Fibroblast of mammary gland (primary cell): ENCODE measurements around the gene NEK9.

Experiments used
- DNase-seq: peaks from one replicate; pipeline ENCODE4 v3.0.0-alpha.2; 2010; ENCODE audit warnings: low read depth
- H3K4me3 ChIP-seq: 2 replicates; pipeline ENCODE4 v1.5.1; 2011; ENCODE audit warnings: low read depth, mild to moderate bottlenecking, low read length, moderate library complexity; ENCODE audit not compliant: control insufficient read depth
- TF ChIP-seq, protein P1 (sequence below): conservative IDR thresholded peaks from 2 replicates; pipeline ENCODE4 v1.5.1; 2011; ENCODE audit warnings: low read depth, low read length, inconsistent platforms; ENCODE audit not compliant: control insufficient read depth, insufficient read depth

NEK9 gene

DNA sequence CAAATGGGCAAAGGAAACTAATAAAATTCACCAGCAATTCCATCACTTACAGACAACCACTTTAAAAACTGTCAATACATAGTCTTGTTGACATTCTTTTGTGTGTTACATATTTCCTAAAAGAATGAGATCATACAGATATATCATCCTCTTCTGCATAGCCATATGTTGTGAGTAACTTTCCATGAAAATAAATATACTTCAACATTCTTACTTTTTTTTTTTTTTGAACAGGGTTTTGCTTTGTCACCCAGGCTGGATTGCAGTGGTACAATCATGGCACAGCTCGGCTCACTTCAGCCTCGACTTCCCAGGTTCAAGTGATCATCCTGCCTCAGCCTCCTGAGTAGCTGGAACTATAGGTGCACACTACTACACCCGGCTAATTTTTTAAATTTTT lies 36.5 kb downstream of the NEK9 start:
- TF ChIP-seq, protein P1, sequence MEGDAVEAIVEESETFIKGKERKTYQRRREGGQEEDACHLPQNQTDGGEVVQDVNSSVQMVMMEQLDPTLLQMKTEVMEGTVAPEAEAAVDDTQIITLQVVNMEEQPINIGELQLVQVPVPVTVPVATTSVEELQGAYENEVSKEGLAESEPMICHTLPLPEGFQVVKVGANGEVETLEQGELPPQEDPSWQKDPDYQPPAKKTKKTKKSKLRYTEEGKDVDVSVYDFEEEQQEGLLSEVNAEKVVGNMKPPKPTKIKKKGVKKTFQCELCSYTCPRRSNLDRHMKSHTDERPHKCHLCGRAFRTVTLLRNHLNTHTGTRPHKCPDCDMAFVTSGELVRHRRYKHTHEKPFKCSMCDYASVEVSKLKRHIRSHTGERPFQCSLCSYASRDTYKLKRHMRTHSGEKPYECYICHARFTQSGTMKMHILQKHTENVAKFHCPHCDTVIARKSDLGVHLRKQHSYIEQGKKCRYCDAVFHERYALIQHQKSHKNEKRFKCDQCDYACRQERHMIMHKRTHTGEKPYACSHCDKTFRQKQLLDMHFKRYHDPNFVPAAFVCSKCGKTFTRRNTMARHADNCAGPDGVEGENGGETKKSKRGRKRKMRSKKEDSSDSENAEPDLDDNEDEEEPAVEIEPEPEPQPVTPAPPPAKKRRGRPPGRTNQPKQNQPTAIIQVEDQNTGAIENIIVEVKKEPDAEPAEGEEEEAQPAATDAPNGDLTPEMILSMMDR: no peak
- DNase-seq: no peak
- H3K4me3 ChIP-seq: no peak overlapping the region

DNA sequence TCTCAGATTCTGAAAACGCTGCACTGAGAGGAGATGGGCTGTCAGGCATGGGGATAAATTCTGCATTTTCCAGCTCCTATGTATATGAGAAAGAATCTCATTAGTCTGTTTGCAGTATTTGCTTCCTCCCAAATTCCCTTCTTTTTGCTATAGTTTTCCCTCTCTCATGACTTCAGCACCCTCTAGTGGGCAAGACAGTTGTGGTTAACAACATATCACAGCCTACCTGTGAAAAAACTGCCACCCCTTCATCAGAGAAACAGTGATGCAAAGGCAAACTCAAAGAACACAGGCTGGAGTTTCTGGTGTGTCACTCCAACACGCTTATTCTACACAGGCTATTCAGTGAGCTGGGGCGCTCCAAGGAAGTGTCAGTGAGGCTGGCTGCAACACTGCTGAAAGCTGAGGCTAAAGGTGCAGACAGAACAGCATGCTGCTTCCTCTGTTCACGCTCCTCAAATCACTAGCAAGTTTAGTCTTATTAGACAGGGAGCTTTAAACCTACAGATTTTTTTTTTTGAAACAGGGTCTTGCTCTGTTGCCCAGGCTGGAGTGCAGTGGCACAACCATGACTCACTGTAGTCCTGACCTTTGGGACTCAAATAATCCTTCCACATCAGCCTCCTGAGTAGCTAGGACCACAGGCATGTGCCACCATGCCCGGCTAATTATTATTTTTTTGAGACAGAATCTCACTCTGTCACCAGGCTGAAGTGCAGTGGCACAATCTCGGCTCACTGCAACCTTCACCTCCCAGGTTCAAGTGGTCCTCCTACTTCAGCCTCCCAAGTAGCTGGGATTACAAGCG lies 38.1 kb downstream of the NEK9 start:
- peak; percentile 63 for DNase-seq
- H3K4me3 ChIP-seq: no peak overlapping the region
- TF ChIP-seq, protein P1: peak; percentile 80

DNA sequence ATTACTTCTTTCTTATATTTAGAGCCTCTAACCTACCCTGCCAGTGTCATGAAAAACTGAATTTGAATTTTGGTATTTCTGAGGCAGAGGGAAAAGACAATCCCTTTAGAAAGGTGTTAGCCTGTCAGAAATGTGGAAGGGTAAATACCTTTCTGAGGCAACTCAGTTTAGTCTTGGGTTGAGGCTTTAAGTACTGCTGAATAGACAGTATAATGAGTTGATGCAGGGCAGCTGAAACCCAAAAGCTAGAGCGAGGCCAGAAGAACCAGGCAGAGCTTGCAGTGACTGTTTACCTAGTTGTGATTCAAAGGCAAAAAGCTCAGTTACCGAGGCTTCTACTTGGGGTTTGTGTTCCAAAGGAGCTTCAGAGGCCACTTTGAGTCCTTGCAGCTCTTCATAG lies 38.7 kb downstream of the NEK9 start:
- TF ChIP-seq, protein P1: no peak
- DNase-seq: no peak
- H3K4me3 ChIP-seq: no peak overlapping the region

DNA sequence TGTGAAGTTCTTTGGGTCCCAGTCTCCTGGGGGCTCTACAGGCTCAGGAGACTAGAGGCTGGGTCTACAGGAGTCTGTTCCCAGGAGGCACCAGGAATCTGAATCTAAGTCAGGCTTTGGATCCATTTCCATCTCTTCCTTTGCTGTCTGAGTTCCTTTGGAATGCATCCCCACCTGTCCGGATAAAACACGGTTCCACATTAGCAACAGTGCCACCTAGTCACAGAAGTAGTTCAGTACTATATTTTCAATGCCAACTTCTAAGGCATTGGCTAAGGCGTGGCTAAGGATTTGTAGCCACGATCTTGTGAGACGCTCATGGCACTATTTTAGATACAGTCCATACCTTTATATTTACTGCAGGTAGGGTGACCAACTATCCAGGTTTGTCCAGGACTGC lies 42.3 kb downstream of the NEK9 start:
- H3K4me3 ChIP-seq: no peak overlapping the region
- DNase-seq: no peak
- TF ChIP-seq, protein P1: no peak

DNA sequence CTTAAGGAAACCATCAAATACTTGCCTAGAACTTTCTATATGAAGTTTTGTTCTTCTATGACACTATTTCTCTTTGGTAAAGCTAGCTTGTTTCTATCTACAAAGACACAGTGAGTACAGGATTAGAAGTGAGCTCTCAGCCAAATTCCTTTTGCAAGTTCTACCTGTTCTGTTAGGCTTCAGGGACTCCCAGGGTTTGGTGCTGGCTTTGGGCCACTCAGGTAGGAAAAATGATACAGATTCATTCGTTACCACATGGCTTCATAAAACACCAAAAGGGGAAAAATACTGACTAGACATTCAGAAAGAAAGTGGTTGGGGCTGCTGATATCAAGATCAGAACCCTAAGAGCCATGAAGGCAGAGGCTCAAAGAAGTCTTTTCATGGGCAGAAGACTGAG lies 43.6 kb downstream of the NEK9 start:
- TF ChIP-seq, protein P1: no peak
- H3K4me3 ChIP-seq: no peak overlapping the region
- DNase-seq: no peak

DNA sequence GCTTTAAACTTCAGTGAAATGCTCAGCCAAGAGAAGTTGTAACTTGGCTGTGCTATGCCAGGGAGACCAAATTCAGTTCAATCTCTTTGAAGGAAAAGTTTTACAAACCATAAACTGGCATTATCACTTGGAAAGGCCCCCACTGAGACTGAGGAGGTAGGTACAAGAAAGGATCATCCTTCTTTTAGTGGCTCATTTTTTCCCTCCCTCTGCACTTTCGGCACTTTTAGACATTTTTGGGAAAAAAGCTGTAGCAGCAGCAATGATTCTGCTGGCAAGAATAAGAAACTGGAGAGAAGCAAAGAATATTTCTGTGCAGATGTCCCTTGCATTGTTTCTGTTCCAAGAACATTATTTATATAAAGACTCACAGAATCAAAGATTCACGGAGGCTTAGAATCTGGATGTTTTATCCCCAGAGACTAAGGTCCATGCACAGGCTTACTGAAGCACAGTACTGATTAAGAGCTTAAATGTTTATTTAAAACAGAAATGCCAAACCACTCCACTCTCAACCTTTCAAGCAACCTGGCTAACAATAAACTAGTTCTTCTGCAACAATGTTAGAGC lies 45.1 kb downstream of the NEK9 start:
- H3K4me3 ChIP-seq: no peak overlapping the region
- TF ChIP-seq, protein P1: no peak
- no peak for DNase-seq
